ENCODE results near the gene RAMP1. TPM values are rescaled to one million over a fixed set of nuclear protein-coding genes. Genes with fewer than 3 reads are reported as not detected.

The RAMP1 gene
- 1 to 10 TPM in 3 of 4 donors, not detected in 1; 1.5 to 5.6 (median 2.9) TPM for total RNA-seq

- TF ChIP-seq CTCF (IDR thresholded peaks at IDR 0.05; ENCODE audit: low read depth) = no peak
Measured at GRCh38 chr2:237859533-237860272, at the start of gene RAMP1. RAMP1 (plus strand) TSS chr2:237859623; CDS start chr2:237859676, 53 bp downstream.

- TF ChIP-seq CTCF (IDR thresholded peaks at IDR 0.05; ENCODE audit: low read depth) = no peak
Measured at GRCh38 chr2:237815637-237816036, 43.8 kb upstream of the RAMP1 start.

GRCh38 chr2:237816531-237816930 is 42.9 kb upstream of the RAMP1 start:
- no peak for TF ChIP-seq CTCF (IDR thresholded peaks at IDR 0.05; ENCODE audit: low read depth)

- no peak for TF ChIP-seq CTCF (IDR thresholded peaks at IDR 0.05; ENCODE audit: low read depth)
Measured at GRCh38 chr2:237818066-237818473, 41.4 kb upstream of the RAMP1 start.

GRCh38 chr2:237819231-237819630 is 40.2 kb upstream of the RAMP1 start:
- no peak for TF ChIP-seq CTCF (IDR thresholded peaks at IDR 0.05; ENCODE audit: low read depth)

- TF ChIP-seq CTCF (IDR thresholded peaks at IDR 0.05; ENCODE audit: low read depth) = no peak
Measured at GRCh38 chr2:237820421-237820820, 39.0 kb upstream of the RAMP1 start.

GRCh38 chr2:237823544-237823943 is 35.9 kb upstream of the RAMP1 start:
- TF ChIP-seq CTCF (IDR thresholded peaks at IDR 0.05; ENCODE audit: low read depth) = no peak

Measured in subcutaneous adipose tissue (tissue), 4 donors.